Activated naive CD8-positive, alpha-beta T cell treated with anti-CD3 and anti-CD28 coated beads, Interleukin-2, amount 10 ng/mL, durations not matched to agents 7 days and 5 days (primary cell): Measurements from ENCODE around the gene DIAPH3. TPM values are rescaled to one million over a fixed set of nuclear protein-coding genes. Genes with fewer than 3 reads are reported as not detected.
A peak's percentile ranks its signal among the peaks of the same experiment; 100 is the strongest.

ENCODE experiments used
- ATAC-seq: fragments of 150-1000 bp; cut with Tn5 transposase; one replicate; pipeline ENCODE4 v1.10.0; 2021; ENCODE audit warnings: low read depth, moderate library complexity
- POLR2A ChIA-PET: fragments of 350-600 bp; sonication (Branson Sonifier 250); formaldehyde crosslinking; loops from one replicate; lab custom pipeline; 2021; ENCODE audit warnings: antibody characterized with exemption; lab: Charles Lee
- DNase-seq: peaks from one replicate; pipeline ENCODE4 v3.0.0; 2021
- H3K27ac Mint-ChIP-seq: one replicate; pipeline ENCODE4 v1.8.0; 2022; ENCODE audit warnings: mild to moderate bottlenecking, mixed read lengths
- H3K27me3 Mint-ChIP-seq: one replicate; pipeline ENCODE4 v1.8.0; 2022; ENCODE audit warnings: mild to moderate bottlenecking, moderate library complexity, mixed read lengths
- H3K36me3 Mint-ChIP-seq: one replicate; pipeline ENCODE4 v1.8.0; 2021; ENCODE audit warnings: mild to moderate bottlenecking, mixed read lengths
- H3K4me1 Mint-ChIP-seq: one replicate; pipeline ENCODE4 v1.8.0; 2021; ENCODE audit warnings: mixed read lengths
- H3K4me3 Mint-ChIP-seq: one replicate; pipeline ENCODE4 v1.8.0; 2022; ENCODE audit warnings: mild to moderate bottlenecking, moderate library complexity, mixed read lengths
- H3K9me3 Mint-ChIP-seq: one replicate; pipeline ENCODE4 v1.8.0; 2021; ENCODE audit warnings: mixed read lengths
- total RNA-seq, 2 experiments: library from RNA; stranded (reverse); gene quantifications; one replicate each; pipeline ENCODE4 v1.2.3, GENCODE V29; 2021

DIAPH3 gene
- total RNA-seq, 2 experiments from 2014 or later, result 16.2 to 18.3 TPM

DNA sequence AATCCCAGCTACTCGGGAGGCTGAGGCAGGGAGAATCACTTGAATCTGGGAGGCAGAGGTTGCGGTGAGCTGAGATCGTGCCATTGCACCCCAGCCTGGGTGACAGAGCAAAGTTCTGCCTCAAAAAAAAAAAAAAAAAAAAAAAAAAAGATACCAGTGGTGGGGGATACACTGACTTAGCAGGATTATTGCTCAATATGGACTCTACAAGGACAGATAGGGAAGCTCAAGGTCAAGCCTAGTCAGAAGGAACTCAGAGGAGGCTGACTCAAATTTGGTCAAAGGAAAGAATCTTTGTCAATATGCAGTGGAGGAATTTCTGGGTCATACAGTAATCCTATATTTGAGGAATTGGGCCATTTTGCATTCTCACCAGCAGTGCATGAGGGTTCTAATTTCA, 6.7 kb upstream of the DIAPH3 start:
- POLR2A ChIA-PET, result no interaction called here
- H3K9me3 Mint-ChIP-seq, result no peaks in the 10 kb centered on the region
- no peaks in the 10 kb centered on the region for H3K36me3 Mint-ChIP-seq
- H3K27me3 Mint-ChIP-seq, result peaks cover 18% of the 10 kb centered on the region
- peaks cover 2% of the 10 kb centered on the region for H3K4me1 Mint-ChIP-seq
- H3K4me3 Mint-ChIP-seq, result no peak overlapping the region
- no peak for ATAC-seq
- H3K27ac Mint-ChIP-seq, result no peak overlapping the region
- no peak for DNase-seq

- no peak for ATAC-seq
- Mint-ChIP-seq H3K9me3 (no peaks in the 10 kb centered on the region), H3K4me3 (no peak overlapping the region), H3K36me3 (no peaks in the 10 kb centered on the region), H3K27me3 (peaks cover 14% of the 10 kb centered on the region), H3K27ac (no peak overlapping the region), H3K4me1 (peaks cover 10% of the 10 kb centered on the region)
- DNase-seq, result no peak
- POLR2A ChIA-PET, result no interaction called here
Measured at GRCh38 chr13:60169239-60170031, 5.7 kb upstream of the DIAPH3 start.

GRCh38 chr13:60167121-60167520, 3.4 kb upstream of the DIAPH3 start:
- peaks cover 4% of the 10 kb centered on the region for H3K36me3 Mint-ChIP-seq
- H3K9me3 Mint-ChIP-seq, result no peaks in the 10 kb centered on the region
- H3K27ac Mint-ChIP-seq, result no peak overlapping the region
- POLR2A ChIA-PET, result no interaction called here
- peaks cover 17% of the 10 kb centered on the region for H3K4me1 Mint-ChIP-seq
- DNase-seq (no peak), ATAC-seq (no peak)
- H3K4me3 Mint-ChIP-seq, result no peak overlapping the region
- peaks cover 2% of the 10 kb centered on the region for H3K27me3 Mint-ChIP-seq

DNA sequence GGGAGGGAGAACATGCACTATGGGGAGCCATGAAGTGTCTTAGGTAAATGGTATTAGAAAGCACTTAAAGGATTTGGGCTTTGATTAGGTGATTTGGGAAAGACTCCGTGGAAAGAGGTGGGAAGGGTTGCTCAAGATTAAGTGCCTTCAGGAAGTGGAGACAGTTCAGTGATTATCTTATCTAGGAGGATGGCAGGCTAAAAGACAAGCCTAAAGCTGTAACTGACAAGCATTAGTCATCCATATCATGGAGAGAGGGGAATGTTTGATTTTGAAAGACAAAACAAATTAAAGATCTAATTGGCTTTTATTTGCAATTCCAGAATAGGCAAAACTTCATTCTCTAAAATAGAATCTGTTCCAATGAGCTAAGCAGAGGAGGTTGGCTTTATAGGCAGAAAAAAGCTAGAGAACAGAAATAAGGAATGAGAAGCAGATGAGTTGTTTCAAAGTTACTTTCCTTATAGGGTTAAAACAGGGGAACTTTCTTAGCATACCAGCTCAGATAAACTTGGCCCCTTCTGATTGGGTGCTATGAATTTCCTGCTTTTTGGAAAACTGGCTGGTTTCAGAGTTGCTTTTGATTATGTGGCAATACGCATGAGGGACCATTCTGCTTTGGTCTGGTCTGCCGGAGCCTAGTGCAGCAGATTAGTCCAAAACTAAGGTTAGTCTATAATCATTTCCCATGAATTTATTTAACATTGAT, 1.8 kb upstream of the DIAPH3 start:
- no peak overlapping the region for H3K27ac Mint-ChIP-seq
- no peak for DNase-seq
- peaks cover 2% of the 10 kb centered on the region for H3K27me3 Mint-ChIP-seq
- H3K9me3 Mint-ChIP-seq, result no peaks in the 10 kb centered on the region
- peaks cover 13% of the 10 kb centered on the region for H3K36me3 Mint-ChIP-seq
- ATAC-seq, result no peak
- H3K4me1 Mint-ChIP-seq, result peaks cover 25% of the 10 kb centered on the region
- POLR2A ChIA-PET, result no interaction called here
- peak overlapping the region; percentile 4 for H3K4me3 Mint-ChIP-seq

DNA sequence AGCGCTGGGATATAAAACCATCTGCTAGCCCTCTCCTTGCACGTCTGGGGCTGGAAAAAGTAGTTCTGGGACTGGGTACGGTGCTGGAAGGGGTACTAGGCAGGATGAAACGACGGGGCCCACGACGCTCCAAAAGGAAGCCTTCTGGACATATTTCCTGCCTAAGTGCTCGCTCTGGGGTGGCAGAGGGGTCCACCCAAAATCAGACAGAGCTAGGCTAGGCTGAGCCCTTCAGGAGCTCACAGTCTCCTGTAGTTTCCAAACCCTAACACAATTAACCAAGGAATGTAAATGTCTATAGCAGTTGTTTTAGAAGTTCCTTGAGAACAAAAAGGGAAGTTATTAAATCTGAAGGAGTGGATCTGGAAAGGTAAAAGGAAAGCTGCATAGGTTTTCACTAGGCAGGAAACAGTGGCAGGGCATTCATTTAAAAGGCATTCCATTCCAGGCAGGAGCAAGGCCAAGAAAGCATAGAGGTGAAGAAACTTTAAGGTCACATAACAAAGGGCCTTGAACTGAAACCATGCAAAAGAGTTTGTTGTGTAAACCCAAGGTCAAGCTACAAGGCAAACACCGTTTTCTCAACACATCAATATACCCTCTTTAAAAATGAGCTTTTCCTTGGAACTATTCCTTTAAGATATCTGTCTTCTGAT, 634 bp upstream of the DIAPH3 start:
- Mint-ChIP-seq H3K27ac (peak overlapping the region; percentile 89), H3K4me1 (peaks cover 26% of the 10 kb centered on the region), H3K9me3 (no peaks in the 10 kb centered on the region), H3K4me3 (peak overlapping the region; percentile 93), H3K27me3 (no peaks in the 10 kb centered on the region), H3K36me3 (peaks cover 18% of the 10 kb centered on the region)
- DNase-seq (no peak), ATAC-seq (peak; percentile 18)
- POLR2A ChIA-PET, result no interaction called here

GRCh38 chr13:60162096-60162495, 1.6 kb downstream of the DIAPH3 start:
- Mint-ChIP-seq H3K27me3 (no peaks in the 10 kb centered on the region), H3K36me3 (peaks cover 25% of the 10 kb centered on the region), H3K4me3 (peak overlapping the region; percentile 93), H3K4me1 (peaks cover 26% of the 10 kb centered on the region), H3K9me3 (no peaks in the 10 kb centered on the region), H3K27ac (no peak overlapping the region)
- DNase-seq (no peak), ATAC-seq (no peak)
- POLR2A ChIA-PET, result no interaction called here

GRCh38 chr13:60158321-60158801, 5.4 kb downstream of the DIAPH3 start:
- Mint-ChIP-seq H3K36me3 (peaks cover 36% of the 10 kb centered on the region), H3K27me3 (no peaks in the 10 kb centered on the region), H3K9me3 (no peaks in the 10 kb centered on the region), H3K4me1 (peaks cover 22% of the 10 kb centered on the region), H3K27ac (no peak overlapping the region), H3K4me3 (no peak overlapping the region)
- POLR2A ChIA-PET, result no interaction called here
- DNase-seq (no peak), ATAC-seq (no peak)

DNA sequence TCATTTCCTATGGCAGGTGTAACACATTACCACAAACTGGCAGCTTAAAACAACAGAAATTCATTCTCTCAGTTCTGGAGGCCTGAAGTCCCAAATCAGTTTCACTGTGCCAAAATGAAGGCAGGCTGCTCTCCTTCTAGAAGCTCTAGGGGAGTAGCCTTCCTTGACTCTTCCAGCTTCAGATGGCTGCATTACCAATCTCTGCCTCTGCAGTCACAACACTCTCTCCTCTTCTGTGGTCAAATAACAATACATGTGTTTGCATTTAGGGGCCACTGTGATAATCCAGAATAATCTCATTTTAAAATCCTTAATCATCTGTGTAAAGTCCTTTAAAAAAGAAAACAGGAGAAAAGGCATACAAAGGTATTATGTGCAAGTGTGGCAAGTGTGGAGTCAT, 7.8 kb downstream of the DIAPH3 start:
- no peaks in the 10 kb centered on the region for H3K9me3 Mint-ChIP-seq
- no peak overlapping the region for H3K4me3 Mint-ChIP-seq
- no peak overlapping the region for H3K27ac Mint-ChIP-seq
- ATAC-seq (no peak), DNase-seq (no peak)
- peaks cover 28% of the 10 kb centered on the region for H3K36me3 Mint-ChIP-seq
- H3K27me3 Mint-ChIP-seq, result no peaks in the 10 kb centered on the region
- POLR2A ChIA-PET, result no interaction called here
- H3K4me1 Mint-ChIP-seq, result peaks cover 13% of the 10 kb centered on the region

DNA sequence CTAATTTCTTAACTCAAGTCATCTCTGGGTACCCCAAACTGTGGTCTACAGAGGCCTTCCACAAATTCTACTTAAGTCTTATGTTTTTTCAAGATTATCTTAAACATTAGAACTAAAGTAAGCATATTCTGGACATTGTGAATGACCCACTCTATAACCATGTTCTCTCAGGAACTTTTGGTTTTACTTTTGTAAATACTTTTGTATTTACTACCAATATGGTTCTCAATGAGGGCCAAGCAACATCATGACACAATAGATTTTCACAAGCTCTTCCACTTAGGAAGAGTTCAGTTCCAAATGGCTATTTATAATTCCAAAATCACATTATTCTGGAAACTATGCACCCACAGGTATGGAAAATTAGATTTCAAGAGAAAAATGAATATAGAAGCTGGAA, 10.8 kb downstream of the DIAPH3 start:
- Mint-ChIP-seq H3K9me3 (peaks cover under 1% of the 10 kb centered on the region), H3K27me3 (no peaks in the 10 kb centered on the region), H3K4me1 (peaks cover 15% of the 10 kb centered on the region), H3K36me3 (peaks cover 23% of the 10 kb centered on the region), H3K4me3 (no peak overlapping the region), H3K27ac (no peak overlapping the region)
- ATAC-seq (no peak), DNase-seq (no peak)
- POLR2A ChIA-PET, result no interaction called here

GRCh38 chr13:60152114-60152513, 11.6 kb downstream of the DIAPH3 start:
- Mint-ChIP-seq H3K4me3 (no peak overlapping the region), H3K27ac (no peak overlapping the region), H3K9me3 (peaks cover 3% of the 10 kb centered on the region), H3K27me3 (no peaks in the 10 kb centered on the region), H3K36me3 (peaks cover 26% of the 10 kb centered on the region), H3K4me1 (peaks cover 15% of the 10 kb centered on the region)
- no peak for ATAC-seq
- DNase-seq, result no peak
- POLR2A ChIA-PET, result no interaction called here

- POLR2A ChIA-PET, result no interaction called here
- H3K27me3 Mint-ChIP-seq, result no peaks in the 10 kb centered on the region
- H3K9me3 Mint-ChIP-seq, result peaks cover 3% of the 10 kb centered on the region
- no peak for ATAC-seq
- H3K36me3 Mint-ChIP-seq, result peaks cover 17% of the 10 kb centered on the region
- no peak for DNase-seq
- no peak overlapping the region for H3K27ac Mint-ChIP-seq
- no peak overlapping the region for H3K4me3 Mint-ChIP-seq
- H3K4me1 Mint-ChIP-seq, result peaks cover 11% of the 10 kb centered on the region
Measured at GRCh38 chr13:60150538-60150937, 13.2 kb downstream of the DIAPH3 start.

DNA sequence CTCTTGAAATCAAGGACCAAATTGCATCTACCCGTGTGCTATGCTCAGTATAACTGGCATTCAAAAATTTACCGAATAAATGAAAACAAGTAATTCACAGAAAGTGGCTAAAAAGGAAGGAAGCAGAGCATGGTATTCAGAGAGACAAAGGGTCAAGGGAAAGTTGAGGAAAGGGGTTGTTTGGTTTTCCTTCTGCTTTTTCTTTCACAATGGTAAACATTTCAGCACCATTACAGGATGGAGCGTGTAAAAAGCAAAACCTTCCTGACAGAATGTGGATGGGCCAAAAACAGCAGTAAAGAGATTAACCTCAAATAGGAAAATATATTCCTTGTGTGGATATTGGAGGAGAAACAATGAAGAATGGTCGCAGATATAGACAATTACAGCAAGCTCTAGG, 14.8 kb downstream of the DIAPH3 start:
- no peak for ATAC-seq
- H3K9me3 Mint-ChIP-seq, result peaks cover 3% of the 10 kb centered on the region
- no peak overlapping the region for H3K4me3 Mint-ChIP-seq
- POLR2A ChIA-PET, result no interaction called here
- no peak overlapping the region for H3K27ac Mint-ChIP-seq
- no peaks in the 10 kb centered on the region for H3K27me3 Mint-ChIP-seq
- H3K36me3 Mint-ChIP-seq, result peaks cover 16% of the 10 kb centered on the region
- H3K4me1 Mint-ChIP-seq, result peaks cover 16% of the 10 kb centered on the region
- DNase-seq, result no peak

- Mint-ChIP-seq H3K27ac (no peak overlapping the region), H3K27me3 (no peaks in the 10 kb centered on the region), H3K4me3 (no peak overlapping the region), H3K4me1 (peaks cover 15% of the 10 kb centered on the region), H3K36me3 (peaks cover 15% of the 10 kb centered on the region), H3K9me3 (peaks cover 3% of the 10 kb centered on the region)
- POLR2A ChIA-PET, result no interaction called here
- DNase-seq, result no peak
- no peak for ATAC-seq
Measured at GRCh38 chr13:60147361-60147760, 16.4 kb downstream of the DIAPH3 start.
